Retinal pigment epithelial cell (primary cell): ENCODE results near the gene FYN.
A peak's percentile ranks its signal among the peaks of the same experiment; 100 is the strongest.

Source experiments
- DNase-seq: peaks from one replicate; pipeline ENCODE4 v3.0.0-alpha.2; 2010; ENCODE audit warnings: low read depth
- H3K4me3 ChIP-seq: 2 replicates; pipeline ENCODE4 v1.5.1; 2011; ENCODE audit warnings: mild to moderate bottlenecking, low read length, control low read depth, moderate library complexity
- TF ChIP-seq, protein P1 (sequence below): conservative IDR thresholded peaks from 2 replicates; pipeline ENCODE4 v1.5.1; 2011; ENCODE audit warnings: low read depth, low read length, control low read depth, inconsistent platforms

FYN gene

GRCh38 chr6:111782192-111782809, 91.0 kb downstream of the FYN start:
- TF ChIP-seq, protein P1, sequence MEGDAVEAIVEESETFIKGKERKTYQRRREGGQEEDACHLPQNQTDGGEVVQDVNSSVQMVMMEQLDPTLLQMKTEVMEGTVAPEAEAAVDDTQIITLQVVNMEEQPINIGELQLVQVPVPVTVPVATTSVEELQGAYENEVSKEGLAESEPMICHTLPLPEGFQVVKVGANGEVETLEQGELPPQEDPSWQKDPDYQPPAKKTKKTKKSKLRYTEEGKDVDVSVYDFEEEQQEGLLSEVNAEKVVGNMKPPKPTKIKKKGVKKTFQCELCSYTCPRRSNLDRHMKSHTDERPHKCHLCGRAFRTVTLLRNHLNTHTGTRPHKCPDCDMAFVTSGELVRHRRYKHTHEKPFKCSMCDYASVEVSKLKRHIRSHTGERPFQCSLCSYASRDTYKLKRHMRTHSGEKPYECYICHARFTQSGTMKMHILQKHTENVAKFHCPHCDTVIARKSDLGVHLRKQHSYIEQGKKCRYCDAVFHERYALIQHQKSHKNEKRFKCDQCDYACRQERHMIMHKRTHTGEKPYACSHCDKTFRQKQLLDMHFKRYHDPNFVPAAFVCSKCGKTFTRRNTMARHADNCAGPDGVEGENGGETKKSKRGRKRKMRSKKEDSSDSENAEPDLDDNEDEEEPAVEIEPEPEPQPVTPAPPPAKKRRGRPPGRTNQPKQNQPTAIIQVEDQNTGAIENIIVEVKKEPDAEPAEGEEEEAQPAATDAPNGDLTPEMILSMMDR = no peak
- no peak overlapping the region for H3K4me3 ChIP-seq
- DNase-seq = no peak

GRCh38 chr6:111781041-111781708, 92.1 kb downstream of the FYN start:
- TF ChIP-seq, protein P1 = no peak
- DNase-seq = peak; percentile 90
- no peak overlapping the region for H3K4me3 ChIP-seq

DNA sequence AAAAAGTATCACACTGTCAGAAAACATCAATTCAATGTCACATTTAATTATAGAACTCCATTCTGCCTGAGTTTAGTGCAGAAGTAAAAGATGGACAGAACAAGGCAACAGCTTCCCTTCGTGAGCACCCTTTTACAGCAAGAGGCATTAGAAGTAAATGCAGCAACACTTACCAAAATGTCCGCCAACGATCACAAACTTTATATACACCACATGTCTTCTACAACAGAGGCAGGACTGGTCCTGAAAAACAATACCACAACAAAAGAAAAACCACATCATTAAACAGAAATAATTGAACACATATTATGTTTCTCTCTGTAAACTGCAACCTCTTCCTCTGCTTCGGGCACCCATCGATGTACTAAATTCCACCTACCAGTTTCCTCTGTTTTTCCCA, 92.9 kb downstream of the FYN start:
- DNase-seq = no peak
- H3K4me3 ChIP-seq = no peak overlapping the region
- TF ChIP-seq, protein P1 = no peak

- TF ChIP-seq, protein P1 = no peak
- DNase-seq = no peak
- no peak overlapping the region for H3K4me3 ChIP-seq
These were observed 93.6 kb downstream of the FYN start for GRCh38 chr6:111779660-111780059.

GRCh38 chr6:111779031-111779430, 94.2 kb downstream of the FYN start:
- TF ChIP-seq, protein P1 = no peak
- no peak overlapping the region for H3K4me3 ChIP-seq
- DNase-seq = no peak

DNA sequence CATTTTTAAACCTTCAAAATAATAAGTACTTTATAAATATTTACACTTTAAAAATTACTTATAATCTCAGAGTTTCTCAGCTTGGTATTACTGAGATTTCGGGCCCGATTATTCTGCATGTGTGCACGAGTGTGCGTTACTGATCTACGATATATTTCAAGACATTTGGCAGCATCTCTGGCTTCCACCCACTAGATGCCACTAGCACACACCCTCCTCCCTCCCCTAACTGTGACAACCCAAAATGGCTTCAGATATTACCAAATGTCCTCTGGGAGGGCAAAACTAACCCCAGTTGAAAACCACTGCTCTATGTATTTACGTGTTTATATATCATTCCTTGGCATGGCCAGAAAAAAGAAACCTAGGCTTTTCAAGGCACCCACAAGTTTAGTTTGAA, 95.9 kb downstream of the FYN start:
- H3K4me3 ChIP-seq = no peak overlapping the region
- TF ChIP-seq, protein P1 = no peak
- DNase-seq = no peak
